ENCODE results near the gene ATP2B1. TPM values are rescaled to one million over a fixed set of nuclear protein-coding genes. Genes with fewer than 3 reads are reported as not detected.
A peak's percentile ranks its signal among the peaks of the same experiment; 100 is the strongest.

Gene ATP2B1
- total RNA-seq, 2 experiments from 2014 or later = 25.3 to 26.5 TPM

GRCh38 chr12:89542912-89543592 is 165.6 kb downstream of the ATP2B1 start:
- no peaks in the 10 kb centered on the region for H3K27me3 Mint-ChIP-seq (ENCODE audit: low read depth)
- H3K36me3 Mint-ChIP-seq (ENCODE audit: low read depth) = no peaks in the 10 kb centered on the region
- DNase-seq (peak; percentile 80), ATAC-seq (peak; percentile 82)
- no peak overlapping the region for H3K27ac Mint-ChIP-seq
- peaks cover 4% of the 10 kb centered on the region for H3K4me1 Mint-ChIP-seq (ENCODE audit: low read depth)
- no peak overlapping the region for H3K4me3 Mint-ChIP-seq
- ChIA-PET POLR2A (interaction anchor here (0.6 kb wide), 1 partner anchor 322 kb away, joined by 3 read pairs; no protein-coding TSS in a partner anchor), CTCF (interaction anchor here (0.7 to 2.8 kb wide), 40 partner anchors 9 to 1565 kb away, joined by 3 to 17 read pairs (median 4); partner anchors contain the start of gene ATP2B1)
- H3K9me3 Mint-ChIP-seq (ENCODE audit: insufficient read depth) = no peaks in the 10 kb centered on the region

GRCh38 chr12:89542236-89542635 is 166.4 kb downstream of the ATP2B1 start:
- Mint-ChIP-seq H3K4me1 (ENCODE audit: low read depth) (peaks cover 4% of the 10 kb centered on the region), H3K36me3 (ENCODE audit: low read depth) (no peaks in the 10 kb centered on the region), H3K9me3 (ENCODE audit: insufficient read depth) (no peaks in the 10 kb centered on the region), H3K27ac (no peak overlapping the region), H3K27me3 (ENCODE audit: low read depth) (no peaks in the 10 kb centered on the region), H3K4me3 (no peak overlapping the region)
- POLR2A ChIA-PET = interaction anchor here (0.6 kb wide), 1 partner anchor 322 kb away, joined by 3 read pairs; no protein-coding TSS in a partner anchor
- CTCF ChIA-PET = interaction anchor here (1.1 to 2.8 kb wide), 17 partner anchors 16 to 711 kb away, joined by 3 to 17 read pairs (median 4); partner anchors contain the start of gene ATP2B1
- ATAC-seq (no peak), DNase-seq (no peak)

GRCh38 chr12:89540586-89540985 is 168.1 kb downstream of the ATP2B1 start:
- CTCF ChIA-PET = interaction anchor here (1.2 to 1.9 kb wide), 2 partner anchors 70 to 523 kb away, joined by 4 to 9 read pairs; no protein-coding TSS in a partner anchor
- no peak overlapping the region for H3K27ac Mint-ChIP-seq

DNA sequence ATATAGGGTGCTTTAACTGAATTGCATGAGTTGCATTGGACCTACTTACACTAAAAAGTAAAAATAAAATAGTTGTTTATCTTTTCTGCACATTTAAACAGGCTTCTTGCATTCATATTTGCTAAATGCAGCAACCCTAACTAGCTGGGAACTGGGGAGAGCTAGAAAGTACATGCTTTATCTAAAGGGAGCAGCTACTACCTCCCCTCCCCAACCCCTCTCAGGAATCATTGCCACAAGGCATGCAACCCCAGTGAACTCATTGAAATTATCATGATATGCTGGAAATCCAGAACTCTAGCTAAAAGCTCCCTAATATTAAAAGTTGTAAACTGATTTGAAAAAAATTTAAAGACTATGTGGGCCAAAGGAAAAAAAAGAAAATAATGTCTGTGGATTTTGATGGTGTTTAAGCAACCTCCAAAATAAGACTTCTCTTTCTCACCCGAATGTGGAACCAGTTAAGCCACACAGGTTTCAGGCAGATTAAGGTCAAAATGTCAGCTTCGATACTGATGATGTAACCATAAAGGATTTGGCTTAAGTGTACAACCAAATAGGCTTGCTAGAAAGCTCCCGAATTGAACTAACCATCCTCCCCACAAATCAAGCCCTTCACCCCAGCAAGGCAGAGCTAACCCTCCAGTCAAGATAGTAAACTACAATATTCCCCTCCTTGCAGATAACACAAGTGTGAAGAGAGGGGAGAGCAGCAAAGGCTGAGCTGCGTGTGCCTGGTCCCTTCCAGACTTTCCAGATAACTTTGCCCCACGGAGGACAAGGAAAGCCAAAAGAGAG is 169.0 kb downstream of the ATP2B1 start:
- Mint-ChIP-seq H3K4me1 (ENCODE audit: low read depth) (peaks cover 4% of the 10 kb centered on the region), H3K27me3 (ENCODE audit: low read depth) (no peaks in the 10 kb centered on the region), H3K4me3 (no peak overlapping the region), H3K27ac (no peak overlapping the region), H3K9me3 (ENCODE audit: insufficient read depth) (no peaks in the 10 kb centered on the region), H3K36me3 (ENCODE audit: low read depth) (no peaks in the 10 kb centered on the region)
- POLR2A ChIA-PET = no interaction called here
- ATAC-seq = no peak
- CTCF ChIA-PET = interaction anchor here (0.6 to 1.9 kb wide), 5 partner anchors 69 to 1438 kb away, joined by 3 to 9 read pairs (median 4); no protein-coding TSS in a partner anchor
- no peak for DNase-seq

More at GRCh38 chr12:89540586-89540985, 168.1 kb downstream of the ATP2B1 start:
- POLR2A ChIA-PET = no interaction called here
- H3K4me1 Mint-ChIP-seq (ENCODE audit: low read depth) = peaks cover 4% of the 10 kb centered on the region
- H3K4me3 Mint-ChIP-seq = no peak overlapping the region
- DNase-seq (no peak), ATAC-seq (no peak)
- no peaks in the 10 kb centered on the region for H3K27me3 Mint-ChIP-seq (ENCODE audit: low read depth)
- H3K36me3 Mint-ChIP-seq (ENCODE audit: low read depth) = no peaks in the 10 kb centered on the region
- no peaks in the 10 kb centered on the region for H3K9me3 Mint-ChIP-seq (ENCODE audit: insufficient read depth)

GRCh38 chr12:89538897-89539296 is 169.7 kb downstream of the ATP2B1 start:
- H3K4me3 Mint-ChIP-seq = no peak overlapping the region
- no peak overlapping the region for H3K27ac Mint-ChIP-seq
- CTCF ChIA-PET = interaction anchor here (0.6 to 1.9 kb wide), 4 partner anchors 68 to 1438 kb away, joined by 3 to 9 read pairs (median 4); no protein-coding TSS in a partner anchor
- POLR2A ChIA-PET = no interaction called here
- ATAC-seq (no peak), DNase-seq (no peak)
- no peaks in the 10 kb centered on the region for H3K27me3 Mint-ChIP-seq (ENCODE audit: low read depth)
- H3K9me3 Mint-ChIP-seq (ENCODE audit: insufficient read depth) = no peaks in the 10 kb centered on the region
- no peaks in the 10 kb centered on the region for H3K36me3 Mint-ChIP-seq (ENCODE audit: low read depth)
- peaks cover 4% of the 10 kb centered on the region for H3K4me1 Mint-ChIP-seq (ENCODE audit: low read depth)

Other genes starting within 250 kb of the ATP2B1 start
- 10 to 100 TPM; 15.4 to 16.6 TPM for gene GALNT4, start 184.0 kb downstream of the ATP2B1 start, total RNA-seq
- 10 to 100 TPM; 47.7 to 49.4 TPM for gene POC1B, start 182.8 kb downstream of the ATP2B1 start, total RNA-seq

Data from activated CD8-positive, alpha-beta T cell treated with anti-CD3 and anti-CD28 coated beads, Interleukin-2, amount 10 ng/mL, durations not matched to agents 7 days and 5 days (primary cell).